ENCODE data around the gene DRC1. TPM values are rescaled to one million over a fixed set of nuclear protein-coding genes. Genes with fewer than 3 reads are reported as not detected.

Gene DRC1
- total RNA-seq, 4 donors from 2014 or later: not detected

GRCh38 chr2:26410764-26411243 is 9.1 kb downstream of the DRC1 start:
- WGBS, 2 donors (ENCODE audit: low coverage in 1 of 2): 85 to 100% methylated on average over 1 to 2 of the region's 2 CpGs
- Histone ChIP-seq H3K27me3 (peaks cover 22% of the 10 kb centered on the region), H3K36me3 (no peaks in the 10 kb centered on the region), H3K9me3 (no peaks in the 10 kb centered on the region), H3K27ac (no peak overlapping the region), H3K4me1 (no peaks in the 10 kb centered on the region), H3K4me3 (no peak overlapping the region)
- TF ChIP-seq, protein P1, sequence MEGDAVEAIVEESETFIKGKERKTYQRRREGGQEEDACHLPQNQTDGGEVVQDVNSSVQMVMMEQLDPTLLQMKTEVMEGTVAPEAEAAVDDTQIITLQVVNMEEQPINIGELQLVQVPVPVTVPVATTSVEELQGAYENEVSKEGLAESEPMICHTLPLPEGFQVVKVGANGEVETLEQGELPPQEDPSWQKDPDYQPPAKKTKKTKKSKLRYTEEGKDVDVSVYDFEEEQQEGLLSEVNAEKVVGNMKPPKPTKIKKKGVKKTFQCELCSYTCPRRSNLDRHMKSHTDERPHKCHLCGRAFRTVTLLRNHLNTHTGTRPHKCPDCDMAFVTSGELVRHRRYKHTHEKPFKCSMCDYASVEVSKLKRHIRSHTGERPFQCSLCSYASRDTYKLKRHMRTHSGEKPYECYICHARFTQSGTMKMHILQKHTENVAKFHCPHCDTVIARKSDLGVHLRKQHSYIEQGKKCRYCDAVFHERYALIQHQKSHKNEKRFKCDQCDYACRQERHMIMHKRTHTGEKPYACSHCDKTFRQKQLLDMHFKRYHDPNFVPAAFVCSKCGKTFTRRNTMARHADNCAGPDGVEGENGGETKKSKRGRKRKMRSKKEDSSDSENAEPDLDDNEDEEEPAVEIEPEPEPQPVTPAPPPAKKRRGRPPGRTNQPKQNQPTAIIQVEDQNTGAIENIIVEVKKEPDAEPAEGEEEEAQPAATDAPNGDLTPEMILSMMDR (IDR thresholded peaks at IDR 0.05): no peak
- TF ChIP-seq POLR2A (IDR thresholded peaks at IDR 0.05): no peak
- TF ChIP-seq EP300 (IDR thresholded peaks at IDR 0.05; ENCODE audit: low read depth): no peak
- no peak for TF ChIP-seq POLR2AphosphoS5 (IDR thresholded peaks at IDR 0.05)
- DNase-seq: no peak
- in situ Hi-C loops (cut with MboI; ENCODE audit: low pct_ligation_motif_present in 1 of 4, low pct_unique_long_range_greater_than_20kb in 1 of 4, low sequenced_read_pairs in 3 of 4) (no loop called here), intact Hi-C loops (cut with DNase I; ENCODE audit: low total_unique reads) (no loop called here)

- intact Hi-C loops (cut with DNase I; ENCODE audit: low total_unique reads) (no loop called here), in situ Hi-C loops (cut with MboI; ENCODE audit: low pct_ligation_motif_present in 1 of 4, low pct_unique_long_range_greater_than_20kb in 1 of 4, low sequenced_read_pairs in 3 of 4) (no loop called here)
- Histone ChIP-seq H3K27me3 (peaks cover 22% of the 10 kb centered on the region), H3K27ac (no peak overlapping the region), H3K36me3 (no peaks in the 10 kb centered on the region), H3K9me3 (no peaks in the 10 kb centered on the region), H3K4me1 (no peaks in the 10 kb centered on the region), H3K4me3 (no peak overlapping the region)
- WGBS, 2 donors (ENCODE audit: low coverage in 1 of 2): 89 to 91% methylated on average over 4 to 6 of the region's 6 CpGs
- TF ChIP-seq POLR2AphosphoS5 (IDR thresholded peaks at IDR 0.05) (no peak), EP300 (IDR thresholded peaks at IDR 0.05; ENCODE audit: low read depth) (no peak), POLR2A (IDR thresholded peaks at IDR 0.05) (no peak)
- TF ChIP-seq, protein P1 (IDR thresholded peaks at IDR 0.05): no peak
- no peak for DNase-seq
Observed at GRCh38 chr2:26411419-26411818, 9.7 kb downstream of the DRC1 start.

DNA sequence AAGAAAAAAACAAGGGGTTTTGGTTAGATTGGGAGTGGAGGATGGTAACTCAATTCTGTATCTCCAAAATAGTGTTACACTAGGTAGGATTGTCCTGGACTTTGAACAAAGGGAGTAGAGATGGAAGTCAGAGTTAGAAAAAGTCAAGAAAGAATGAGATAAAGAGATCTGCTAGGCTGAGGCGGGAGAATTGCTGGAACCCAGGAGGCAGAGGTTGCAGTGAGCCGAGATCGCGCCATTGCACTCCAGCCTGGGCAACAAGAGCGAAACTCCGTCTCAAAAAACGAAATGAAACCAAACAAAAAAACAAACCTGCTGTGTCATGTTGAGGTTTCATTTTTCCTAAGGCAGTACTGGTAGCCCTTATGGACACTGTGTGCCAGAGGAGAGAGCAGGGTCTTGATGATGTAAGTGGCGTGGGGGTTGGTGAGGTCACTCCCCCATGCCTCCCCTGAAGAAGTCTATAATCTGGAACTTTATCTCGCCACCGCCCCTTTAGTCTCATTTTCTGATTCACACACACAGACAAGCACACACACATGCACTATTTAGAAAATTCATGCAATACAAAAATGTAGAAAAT is 10.5 kb downstream of the DRC1 start:
- DNase-seq: no peak
- H3K36me3 ChIP-seq: no peaks in the 10 kb centered on the region
- H3K9me3 ChIP-seq: no peaks in the 10 kb centered on the region
- in situ Hi-C loops (cut with MboI; ENCODE audit: low pct_ligation_motif_present in 1 of 4, low pct_unique_long_range_greater_than_20kb in 1 of 4, low sequenced_read_pairs in 3 of 4) (no loop called here), intact Hi-C loops (cut with DNase I; ENCODE audit: low total_unique reads) (no loop called here)
- no peaks in the 10 kb centered on the region for H3K4me1 ChIP-seq
- 65 to 67% methylated on average over 10 of the region's 10 CpGs for whole genome bisulfite sequencing, 2 donors (ENCODE audit: low coverage in 1 of 2)
- no peak for TF ChIP-seq POLR2A (IDR thresholded peaks at IDR 0.05)
- no peak for TF ChIP-seq EP300 (IDR thresholded peaks at IDR 0.05; ENCODE audit: low read depth)
- TF ChIP-seq, protein P1 (IDR thresholded peaks at IDR 0.05): no peak
- no peak overlapping the region for H3K27ac ChIP-seq
- no peak overlapping the region for H3K4me3 ChIP-seq
- peaks cover 20% of the 10 kb centered on the region for H3K27me3 ChIP-seq

DNA sequence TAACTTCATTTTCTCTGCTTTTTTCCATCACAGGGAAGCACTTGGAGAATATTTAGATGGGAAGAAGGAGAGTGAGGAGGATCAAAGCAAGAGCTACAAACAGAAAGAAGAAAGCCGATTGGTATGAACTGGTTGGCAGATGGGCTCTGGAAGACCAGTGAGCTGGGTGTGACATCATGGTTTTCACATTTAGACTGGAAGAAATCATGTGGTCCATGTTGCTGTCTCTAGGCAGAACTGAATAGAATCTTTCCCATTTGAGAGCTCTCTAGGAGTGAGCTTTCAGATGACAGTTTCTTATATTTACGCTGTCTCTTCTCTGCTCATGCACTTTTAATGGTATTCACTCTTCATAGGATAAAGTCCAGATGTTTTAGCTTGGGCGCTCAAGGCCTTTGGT is 12.6 kb downstream of the DRC1 start:
- Histone ChIP-seq H3K4me1 (no peaks in the 10 kb centered on the region), H3K4me3 (no peak overlapping the region), H3K9me3 (no peaks in the 10 kb centered on the region), H3K27ac (no peak overlapping the region), H3K36me3 (no peaks in the 10 kb centered on the region), H3K27me3 (no peaks in the 10 kb centered on the region)
- TF ChIP-seq POLR2A (IDR thresholded peaks at IDR 0.05) (no peak), POLR2AphosphoS5 (IDR thresholded peaks at IDR 0.05) (no peak)
- TF ChIP-seq, protein P1 (IDR thresholded peaks at IDR 0.05): no peak
- no peak for DNase-seq
- intact Hi-C loops (cut with DNase I; ENCODE audit: low total_unique reads): no loop called here
- 84 to 87% methylated on average over 3 of the region's 3 CpGs for WGBS, 2 donors (ENCODE audit: low coverage in 1 of 2)
- in situ Hi-C loops (cut with MboI; ENCODE audit: low pct_ligation_motif_present in 1 of 4, low pct_unique_long_range_greater_than_20kb in 1 of 4, low sequenced_read_pairs in 3 of 4): no loop called here
